GM10266 (cell line): ENCODE measurements around the gene COL6A3.
"Not testable (repeated sequence)": the region's sequence is repeated elsewhere in the genome, so short reads cannot be mapped to it uniquely, and the experiment has no call there.

Experiments used
- DNase-seq: peaks from one replicate; pipeline ENCODE4 v3.0.0; 2012; ENCODE audit errors: extremely low spot score
- TF ChIP-seq, protein P1 (sequence below): IDR thresholded peaks from 2 replicates; pipeline ENCODE4 v1.5.1; 2012; ENCODE audit warnings: mild to moderate bottlenecking, low read depth; ENCODE audit not compliant: control insufficient read depth, insufficient read depth; ENCODE audit errors: missing control alignments

The COL6A3 gene

DNA sequence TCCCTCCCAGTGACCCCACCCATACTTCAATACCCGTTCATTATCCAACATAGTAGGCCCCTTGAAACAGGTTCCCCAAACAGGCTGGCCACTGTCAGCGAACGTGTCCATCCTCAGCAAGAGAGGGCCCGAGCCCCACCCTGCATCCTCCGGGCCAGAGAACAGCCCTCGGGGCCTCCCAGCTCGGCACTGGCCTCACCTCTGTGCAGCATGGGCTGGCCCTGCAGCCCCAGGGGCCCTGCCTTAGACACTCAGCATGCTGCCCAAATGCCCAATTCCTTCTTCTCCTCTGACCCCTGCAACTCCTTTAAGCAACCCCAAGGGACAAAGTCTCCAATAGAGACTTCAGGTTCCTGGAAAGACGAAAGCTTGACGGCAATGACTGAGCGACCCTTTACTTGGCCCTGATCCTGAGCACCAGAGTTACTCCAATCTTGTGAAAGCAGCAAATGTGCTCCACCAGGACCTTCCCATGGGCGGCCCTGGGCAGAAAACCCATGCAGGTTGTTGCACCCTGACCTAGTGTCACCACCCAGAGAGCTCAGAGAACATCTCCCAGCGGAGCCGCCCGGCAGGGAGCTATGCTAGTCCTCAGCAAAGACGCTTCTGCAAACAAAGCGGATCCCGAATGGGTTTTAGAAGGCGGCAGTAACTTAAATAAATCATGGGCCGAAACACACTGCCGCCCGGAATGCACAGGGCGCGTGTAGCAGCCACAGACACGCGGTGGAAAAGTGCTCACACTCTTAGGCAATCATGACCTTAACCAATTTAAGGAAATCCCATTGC is 782 bp downstream of the COL6A3 start:
- no peak for DNase-seq
- TF ChIP-seq, protein P1, sequence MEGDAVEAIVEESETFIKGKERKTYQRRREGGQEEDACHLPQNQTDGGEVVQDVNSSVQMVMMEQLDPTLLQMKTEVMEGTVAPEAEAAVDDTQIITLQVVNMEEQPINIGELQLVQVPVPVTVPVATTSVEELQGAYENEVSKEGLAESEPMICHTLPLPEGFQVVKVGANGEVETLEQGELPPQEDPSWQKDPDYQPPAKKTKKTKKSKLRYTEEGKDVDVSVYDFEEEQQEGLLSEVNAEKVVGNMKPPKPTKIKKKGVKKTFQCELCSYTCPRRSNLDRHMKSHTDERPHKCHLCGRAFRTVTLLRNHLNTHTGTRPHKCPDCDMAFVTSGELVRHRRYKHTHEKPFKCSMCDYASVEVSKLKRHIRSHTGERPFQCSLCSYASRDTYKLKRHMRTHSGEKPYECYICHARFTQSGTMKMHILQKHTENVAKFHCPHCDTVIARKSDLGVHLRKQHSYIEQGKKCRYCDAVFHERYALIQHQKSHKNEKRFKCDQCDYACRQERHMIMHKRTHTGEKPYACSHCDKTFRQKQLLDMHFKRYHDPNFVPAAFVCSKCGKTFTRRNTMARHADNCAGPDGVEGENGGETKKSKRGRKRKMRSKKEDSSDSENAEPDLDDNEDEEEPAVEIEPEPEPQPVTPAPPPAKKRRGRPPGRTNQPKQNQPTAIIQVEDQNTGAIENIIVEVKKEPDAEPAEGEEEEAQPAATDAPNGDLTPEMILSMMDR, result no peak

DNA sequence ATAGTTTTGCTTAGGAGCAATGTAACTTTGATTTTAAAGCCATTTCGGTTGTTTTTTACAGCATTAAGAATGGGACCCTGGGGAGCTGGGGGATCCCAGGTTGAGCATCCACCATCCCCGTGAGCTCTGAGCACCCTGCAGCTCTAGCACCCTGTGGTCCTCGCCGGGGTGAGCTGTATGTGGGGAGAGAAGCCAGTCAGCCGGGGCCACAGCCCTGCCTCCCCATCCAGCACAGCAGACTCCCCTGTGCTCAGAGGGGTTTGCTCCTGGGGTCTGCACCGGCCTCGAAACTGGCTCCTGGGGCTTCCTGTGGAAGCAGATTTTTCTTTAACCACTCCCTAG is 1.3 kb downstream of the COL6A3 start:
- TF ChIP-seq, protein P1, result no peak
- no peak for DNase-seq

DNA sequence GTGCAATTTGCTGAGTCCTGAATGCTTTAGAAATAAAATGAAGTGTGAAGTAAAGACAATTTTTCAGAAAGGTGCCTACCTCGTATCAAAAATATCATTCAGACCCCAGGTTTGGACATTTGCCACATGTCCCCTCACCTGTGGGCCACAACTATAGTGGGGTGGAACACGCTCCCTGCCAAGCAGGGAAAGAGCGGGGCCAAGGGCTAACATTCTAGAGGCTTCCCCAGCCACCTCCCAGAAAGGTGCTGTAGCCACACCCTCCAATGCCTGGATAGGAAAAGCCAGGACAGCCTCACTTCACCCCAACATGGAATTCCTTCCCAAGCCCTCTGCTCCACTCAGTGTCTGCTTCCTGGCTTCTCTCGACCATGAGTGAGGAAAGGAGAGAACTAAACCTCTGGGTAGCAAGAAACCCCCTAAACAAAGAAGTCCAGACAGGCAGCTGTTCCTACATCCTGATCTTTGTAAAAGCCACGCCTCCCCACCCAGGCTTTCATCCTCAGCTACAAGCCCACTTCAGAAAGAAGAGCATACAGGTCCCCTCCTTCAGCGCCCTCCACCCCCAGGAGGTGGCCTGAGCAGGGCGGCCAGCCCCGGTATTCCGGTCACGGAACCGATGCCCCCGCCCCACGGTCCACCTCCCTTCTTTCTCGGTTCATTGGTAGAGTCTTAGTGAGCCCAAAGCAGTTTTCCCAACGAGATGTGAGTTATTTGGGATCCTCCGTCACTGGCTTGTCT is 2.1 kb downstream of the COL6A3 start:
- TF ChIP-seq, protein P1, result no peak
- no peak for DNase-seq

DNA sequence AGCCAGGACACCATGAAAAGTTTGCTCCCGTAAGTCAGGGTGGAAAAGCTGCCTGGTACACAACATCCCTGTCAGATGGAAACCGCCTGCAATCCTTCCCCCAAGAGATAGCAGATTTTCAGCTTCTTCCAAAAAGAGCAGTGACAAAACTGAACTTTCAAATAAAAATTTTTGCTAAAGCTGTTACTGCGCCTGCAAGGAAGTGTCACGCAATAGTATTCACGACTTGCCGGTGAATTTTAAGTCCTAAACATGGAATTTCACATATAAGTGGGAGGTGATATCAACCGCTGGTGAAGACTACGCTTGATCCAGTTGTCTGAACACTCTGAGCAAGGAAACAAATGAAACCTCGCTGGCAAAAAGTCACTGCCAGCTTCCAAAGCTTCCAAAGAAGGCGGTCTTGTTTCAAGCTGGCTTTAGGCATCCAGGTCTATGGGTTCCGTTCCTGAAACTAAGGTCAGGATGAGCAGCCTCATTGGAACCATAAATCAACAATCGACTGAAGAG is 2.8 kb downstream of the COL6A3 start:
- no peak for DNase-seq
- TF ChIP-seq, protein P1, result no peak

DNA sequence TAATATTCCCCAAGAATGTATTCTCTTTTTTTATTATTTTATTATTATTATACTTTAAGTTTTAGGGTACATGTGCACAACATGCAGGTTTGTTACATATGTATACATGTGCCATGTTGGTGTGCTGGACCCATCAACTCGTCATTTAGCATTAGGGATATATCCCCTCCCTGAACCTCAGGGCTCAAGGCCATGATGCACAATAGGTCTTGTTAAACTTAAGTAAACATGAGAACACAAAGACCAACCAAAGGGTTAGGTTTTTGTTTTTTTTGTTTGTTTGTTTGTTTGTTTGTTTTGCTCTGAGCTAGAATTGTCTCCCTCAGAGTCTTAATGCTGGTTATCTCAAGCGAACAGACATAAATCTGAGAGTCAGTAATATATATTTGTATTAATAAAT is 4.7 kb downstream of the COL6A3 start:
- not testable (repeated sequence) for DNase-seq

DNA sequence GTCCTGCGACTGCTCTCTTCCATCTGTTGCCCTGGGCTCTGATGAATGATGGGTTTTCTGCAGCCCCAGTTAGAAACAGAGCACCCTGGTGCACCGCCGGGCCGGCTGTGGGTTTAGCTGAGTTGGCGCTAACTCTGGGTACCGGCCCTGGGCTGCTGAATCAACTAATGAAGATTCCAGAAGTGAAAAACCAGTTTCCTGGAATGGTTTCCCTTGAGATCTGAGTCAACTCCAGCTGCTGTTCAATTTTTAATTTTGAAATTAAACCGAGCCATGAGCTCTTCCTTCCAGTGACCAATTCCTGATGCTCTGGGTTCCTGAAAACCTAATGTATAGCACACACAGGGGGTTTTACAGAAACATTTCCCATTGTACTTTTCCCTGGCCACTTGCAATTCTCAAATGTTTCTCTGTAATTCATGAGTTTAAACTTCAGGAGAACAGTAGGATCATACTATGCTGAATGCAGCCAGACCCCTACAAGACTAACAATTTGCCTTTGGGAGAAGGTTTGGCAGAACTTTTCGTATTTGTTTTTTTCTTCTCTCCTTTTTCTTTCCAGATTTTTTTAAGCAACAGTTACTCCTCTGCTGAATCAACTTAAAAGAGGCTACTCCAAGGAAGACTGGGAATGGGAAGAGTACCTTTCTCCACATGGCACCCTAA is 5.5 kb downstream of the COL6A3 start:
- DNase-seq, result no peak

DNA sequence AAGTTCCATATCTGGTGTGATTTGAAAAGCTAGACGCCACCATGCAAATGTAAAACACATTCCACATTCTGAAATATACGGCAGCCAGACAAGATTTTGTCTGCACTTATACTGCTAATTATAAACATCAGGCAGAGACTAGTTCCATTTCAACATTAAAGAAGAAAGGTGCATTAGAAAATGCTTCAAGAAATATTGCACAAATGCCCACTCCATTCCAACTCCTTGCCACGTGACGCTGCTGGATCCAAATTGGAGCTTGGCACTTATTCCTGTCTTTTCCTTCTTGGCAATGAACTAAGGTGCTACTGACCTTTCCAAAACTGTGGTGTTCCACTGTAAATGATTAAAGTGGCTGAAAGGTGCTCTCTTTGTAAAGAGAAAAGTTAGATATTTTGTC is 6.3 kb downstream of the COL6A3 start:
- TF ChIP-seq, protein P1, result no peak
- DNase-seq, result no peak

More for the DNA sequence above, 5.5 kb downstream of the COL6A3 start:
- TF ChIP-seq, protein P1, result no peak
